NCI-H82 treated with DMSO at 0.1 percent for 48 hours (cell line): ENCODE data around the gene ZNF804A.
A peak's percentile ranks its signal among the peaks of the same experiment; 100 is the strongest.

ENCODE experiments used
- DNase-seq: peaks from one replicate; lab custom pipeline; 2025; ENCODE audit not compliant: unreplicated experiment; lab: John Stamatoyannopoulos, UW

ZNF804A gene

GRCh38 chr2:184598316-184599053 is at the start of gene ZNF804A:
ZNF804A (plus strand) TSS chr2:184598529; CDS start chr2:184598960, 431 bp downstream.
- peak; percentile 77 for DNase-seq

- no peak for DNase-seq
These were observed 49.2 kb upstream of the ZNF804A start for GRCh38 chr2:184549153-184549552.

- no peak for DNase-seq
These were observed 46.7 kb upstream of the ZNF804A start for GRCh38 chr2:184551626-184552025.

- no peak for DNase-seq
These were observed 43.6 kb upstream of the ZNF804A start for GRCh38 chr2:184554736-184555135.

- DNase-seq = no peak
These were observed 43.0 kb upstream of the ZNF804A start for GRCh38 chr2:184555352-184555751.

GRCh38 chr2:184556639-184557038 is 41.7 kb upstream of the ZNF804A start:
- no peak for DNase-seq

- no peak for DNase-seq
These were observed 39.4 kb upstream of the ZNF804A start for GRCh38 chr2:184558713-184559464.

- no peak for DNase-seq
These were observed 37.7 kb upstream of the ZNF804A start for GRCh38 chr2:184560603-184561002.

GRCh38 chr2:184562532-184562931 is 35.8 kb upstream of the ZNF804A start:
- DNase-seq = no peak

GRCh38 chr2:184564092-184564491 is 34.2 kb upstream of the ZNF804A start:
- DNase-seq = no peak

- no peak for DNase-seq
These were observed 31.6 kb upstream of the ZNF804A start for GRCh38 chr2:184566716-184567115.

- DNase-seq = no peak
These were observed 21.3 kb upstream of the ZNF804A start for GRCh38 chr2:184577056-184577455.

GRCh38 chr2:184577743-184578142 is 20.6 kb upstream of the ZNF804A start:
- DNase-seq = no peak

GRCh38 chr2:184579226-184579625 is 19.1 kb upstream of the ZNF804A start:
- DNase-seq = no peak

GRCh38 chr2:184581391-184581790 is 16.9 kb upstream of the ZNF804A start:
- DNase-seq = no peak

GRCh38 chr2:184589261-184589660 is 9.1 kb upstream of the ZNF804A start:
- no peak for DNase-seq

GRCh38 chr2:184596819-184597411 is 1.4 kb upstream of the ZNF804A start:
- peak; percentile 49 for DNase-seq

- peak; percentile 49 for DNase-seq
These were observed 748 bp upstream of the ZNF804A start for GRCh38 chr2:184597571-184597991.

GRCh38 chr2:184598002-184598315 is 370 bp upstream of the ZNF804A start:
- no peak for DNase-seq

GRCh38 chr2:184599054-184599871 is 934 bp downstream of the ZNF804A start:
- DNase-seq = no peak

GRCh38 chr2:184599872-184600222 is 1.5 kb downstream of the ZNF804A start:
- DNase-seq = peak; percentile 59
